ENCODE measurements around the gene BBS9. TPM values are rescaled to one million over a fixed set of nuclear protein-coding genes. Genes with fewer than 3 reads are reported as not detected.

BBS9 gene
- total RNA-seq, 1 experiment from 2014 or later = 26.4 TPM

GRCh38 chr7:33550363-33550762 is 421.0 kb downstream of the BBS9 start:
- no peaks in the 10 kb centered on the region for H3K9me3 ChIP-seq (ENCODE audit: control insufficient read depth, low read depth, low read length)
- no peak overlapping the region for H3K4ac ChIP-seq (ENCODE audit: low read depth, low read length)
- no peaks in the 10 kb centered on the region for H4K20me1 ChIP-seq (ENCODE audit: control insufficient read depth, insufficient read depth, insufficient read length)
- no peaks in the 10 kb centered on the region for H3K4me1 ChIP-seq (ENCODE audit: insufficient read depth, low read length)
- no peaks in the 10 kb centered on the region for H3K79me1 ChIP-seq (ENCODE audit: insufficient read depth, low read depth, low read length, poor library complexity, severe bottlenecking)
- H3K79me2 ChIP-seq (ENCODE audit: insufficient read depth, low read length) = no peaks in the 10 kb centered on the region
- TF ChIP-seq CTCF (conservative IDR thresholded peaks at IDR 0.05) = no peak
- no peak overlapping the region for H3K4me3 Mint-ChIP-seq
- no peak for DNase-seq
- no peak overlapping the region for H2BK120ac ChIP-seq (ENCODE audit: low read depth, low read length, poor library complexity, severe bottlenecking)
- no peaks in the 10 kb centered on the region for H3K27me3 ChIP-seq (ENCODE audit: insufficient read depth, low read length)
- no peak overlapping the region for H2BK20ac ChIP-seq (ENCODE audit: low read depth, low read length, poor library complexity, severe bottlenecking)
- H3K23me2 ChIP-seq (ENCODE audit: insufficient read length, low read depth, low read length, poor library complexity, severe bottlenecking) = no peaks in the 10 kb centered on the region
- H3K36me3 Mint-ChIP-seq (ENCODE audit: insufficient read depth in 1 of 3, low read depth in 3 of 3) = no peaks in the 10 kb centered on the region
- no peak overlapping the region for H3K56ac ChIP-seq (ENCODE audit: insufficient read length, low read depth, low read length)
- no peak overlapping the region for H2AFZ ChIP-seq (ENCODE audit: low read length)
- H3K27me3 Mint-ChIP-seq (ENCODE audit: low read depth) = no peaks in the 10 kb centered on the region
- H3T11ph ChIP-seq (ENCODE audit: low read length) = no peak overlapping the region
- no CpG with 5 or more reads among the region's 2 CpGs for WGBS (ENCODE audit: extremely low coverage, insufficient read length, low lambda C conversion rate)
- H2AK5ac ChIP-seq (ENCODE audit: insufficient read length, low read length) = no peak overlapping the region
- no peak overlapping the region for H4K5ac ChIP-seq (ENCODE audit: insufficient read length, low read depth, low read length)
- no peak overlapping the region for H2BK12ac ChIP-seq (ENCODE audit: insufficient read length, low read depth, low read length)
- H2BK5ac ChIP-seq (ENCODE audit: insufficient read length, low read length) = no peak overlapping the region
- no peak overlapping the region for H3K23ac ChIP-seq (ENCODE audit: insufficient read length, low read depth, low read length)
- H2BK15ac ChIP-seq (ENCODE audit: low read depth, low read length) = no peak overlapping the region
- H3K4me2 ChIP-seq (ENCODE audit: insufficient read depth, insufficient read length, low read length) = no peak overlapping the region
- no peak overlapping the region for H3K27ac Mint-ChIP-seq
- no peak overlapping the region for H4K91ac ChIP-seq (ENCODE audit: insufficient read length, low read depth, low read length)
- H3K14ac ChIP-seq (ENCODE audit: insufficient read depth, low read length) = no peak overlapping the region
- no peak overlapping the region for H3K9ac ChIP-seq (ENCODE audit: extremely low read depth, insufficient read length, low read length)
- H4K8ac ChIP-seq (replicated peaks; ENCODE audit: insufficient read length, low read depth, low read length) = no peak overlapping the region
- H3K4me1 Mint-ChIP-seq = no peaks in the 10 kb centered on the region
- no peaks in the 10 kb centered on the region for H3K9me3 Mint-ChIP-seq
- no peak overlapping the region for H3K27ac ChIP-seq (ENCODE audit: insufficient read length, low read depth, low read length)
- no peak overlapping the region for H3K18ac ChIP-seq (ENCODE audit: insufficient read length, low read depth, low read length)
